Upper lobe of right lung (tissue), 1 donor: ENCODE measurements around the gene TTC8. TPM values are rescaled to one million over a fixed set of nuclear protein-coding genes. Genes with fewer than 3 reads are reported as not detected.

Experiments
- ATAC-seq: fragments of 200-7000 bp; cut with Tn5 transposase; one replicate; pipeline ENCODE4 v1.9.1; 2020; ENCODE audit warnings: mild to moderate bottlenecking, moderate library complexity
- DNase-seq: peaks from one replicate; pipeline ENCODE4 v3.0.0-alpha.2; 2020
- H3K27ac ChIP-seq: fragments of 200-600 bp; one replicate; pipeline ENCODE4 v1.8.0; 2022
- H3K27me3 ChIP-seq: fragments of 200-600 bp; one replicate; pipeline ENCODE4 v1.8.0; 2022; ENCODE audit warnings: mild to moderate bottlenecking
- H3K36me3 ChIP-seq: fragments of 200-600 bp; one replicate; pipeline ENCODE4 v1.8.0; 2022
- H3K4me1 ChIP-seq: fragments of 200-600 bp; one replicate; pipeline ENCODE4 v1.8.0; 2022
- H3K4me3 ChIP-seq: fragments of 200-600 bp; one replicate; pipeline ENCODE4 v1.8.0; 2022; ENCODE audit warnings: mild to moderate bottlenecking
- H3K9me3 ChIP-seq: fragments of 200-600 bp; one replicate; pipeline ENCODE4 v1.8.0; 2022
- intact Hi-C: fragments of 100-400 bp; cut with DNase I; formaldehyde crosslinking; loops from one replicate; pipeline ENCODE4 v1.11.0; 2022
- total RNA-seq: library from RNA; stranded (reverse); fragmentation: NEBNext Ultra II Directional; extraction: Animal tissue kit (Norgen Biotek cat#: 25700); gene quantifications from one replicate; pipeline ENCODE4 v1.2.1, GENCODE V29; 2021
- TF ChIP-seq, protein P1 (sequence below): fragments of 200-600 bp; IDR thresholded peaks from one replicate; pipeline ENCODE4 v1.8.0; 2022; ENCODE audit warnings: antibody characterized with exemption
- donor health status: DM: no; HTN: yes; CAD: no; lungs with severe emphysema.

Gene TTC8
- total RNA-seq, 1 donor from 2014 or later = 11.5 TPM

DNA sequence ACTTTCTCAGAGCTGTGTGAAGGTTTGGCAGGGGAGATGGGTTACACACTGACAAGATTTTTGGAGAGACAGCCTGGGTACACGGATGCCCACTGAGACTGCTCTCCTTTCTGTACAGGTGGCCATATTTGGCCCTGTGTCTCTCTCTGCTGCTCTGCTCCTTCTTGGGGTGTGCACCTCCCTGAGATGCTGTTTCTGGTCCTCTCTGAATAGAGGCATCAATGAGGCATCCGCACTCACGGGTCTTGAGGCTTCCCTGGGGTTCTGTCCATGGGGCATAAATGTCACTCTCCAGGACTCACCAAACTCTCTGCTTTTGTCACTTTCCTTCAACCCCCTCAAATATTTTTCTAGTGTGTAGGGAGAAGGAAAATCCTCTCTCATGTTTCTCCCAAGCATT lies 77.5 kb downstream of the TTC8 start:
- no peak for DNase-seq
- intact Hi-C loops = no loop called here
- peaks cover 5% of the 10 kb centered on the region for H3K27me3 ChIP-seq
- H3K27ac ChIP-seq = no peak overlapping the region
- ATAC-seq = no peak
- H3K4me3 ChIP-seq = no peak overlapping the region
- no peaks in the 10 kb centered on the region for H3K4me1 ChIP-seq
- no peaks in the 10 kb centered on the region for H3K9me3 ChIP-seq
- H3K36me3 ChIP-seq = no peaks in the 10 kb centered on the region
- TF ChIP-seq, protein P1, sequence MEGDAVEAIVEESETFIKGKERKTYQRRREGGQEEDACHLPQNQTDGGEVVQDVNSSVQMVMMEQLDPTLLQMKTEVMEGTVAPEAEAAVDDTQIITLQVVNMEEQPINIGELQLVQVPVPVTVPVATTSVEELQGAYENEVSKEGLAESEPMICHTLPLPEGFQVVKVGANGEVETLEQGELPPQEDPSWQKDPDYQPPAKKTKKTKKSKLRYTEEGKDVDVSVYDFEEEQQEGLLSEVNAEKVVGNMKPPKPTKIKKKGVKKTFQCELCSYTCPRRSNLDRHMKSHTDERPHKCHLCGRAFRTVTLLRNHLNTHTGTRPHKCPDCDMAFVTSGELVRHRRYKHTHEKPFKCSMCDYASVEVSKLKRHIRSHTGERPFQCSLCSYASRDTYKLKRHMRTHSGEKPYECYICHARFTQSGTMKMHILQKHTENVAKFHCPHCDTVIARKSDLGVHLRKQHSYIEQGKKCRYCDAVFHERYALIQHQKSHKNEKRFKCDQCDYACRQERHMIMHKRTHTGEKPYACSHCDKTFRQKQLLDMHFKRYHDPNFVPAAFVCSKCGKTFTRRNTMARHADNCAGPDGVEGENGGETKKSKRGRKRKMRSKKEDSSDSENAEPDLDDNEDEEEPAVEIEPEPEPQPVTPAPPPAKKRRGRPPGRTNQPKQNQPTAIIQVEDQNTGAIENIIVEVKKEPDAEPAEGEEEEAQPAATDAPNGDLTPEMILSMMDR = no peak

DNA sequence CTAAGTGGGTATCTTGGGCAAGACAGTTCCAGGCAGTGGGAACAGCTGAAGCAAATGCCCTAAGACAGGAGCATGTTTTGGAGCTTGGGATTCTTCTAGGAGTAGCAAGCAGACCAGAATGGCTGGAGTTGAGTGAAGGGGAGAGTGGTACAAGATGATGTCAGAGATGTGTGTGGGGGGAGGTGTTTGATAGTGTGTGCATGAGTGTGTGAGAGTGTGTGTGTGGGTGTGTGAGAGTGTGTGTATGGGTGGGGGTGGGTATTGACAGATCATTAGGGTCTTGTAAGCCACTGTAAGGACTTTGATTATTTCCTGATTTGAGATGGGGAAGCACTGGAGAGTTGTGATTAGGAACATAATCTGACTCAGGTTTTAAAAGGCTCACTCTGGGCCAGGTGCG lies 78.4 kb downstream of the TTC8 start:
- Histone ChIP-seq H3K27ac (no peak overlapping the region), H3K36me3 (no peaks in the 10 kb centered on the region), H3K4me3 (no peak overlapping the region), H3K27me3 (peaks cover 5% of the 10 kb centered on the region), H3K4me1 (no peaks in the 10 kb centered on the region), H3K9me3 (no peaks in the 10 kb centered on the region)
- TF ChIP-seq, protein P1 = no peak
- ATAC-seq (no peak), DNase-seq (no peak)
- intact Hi-C loops = no loop called here

DNA sequence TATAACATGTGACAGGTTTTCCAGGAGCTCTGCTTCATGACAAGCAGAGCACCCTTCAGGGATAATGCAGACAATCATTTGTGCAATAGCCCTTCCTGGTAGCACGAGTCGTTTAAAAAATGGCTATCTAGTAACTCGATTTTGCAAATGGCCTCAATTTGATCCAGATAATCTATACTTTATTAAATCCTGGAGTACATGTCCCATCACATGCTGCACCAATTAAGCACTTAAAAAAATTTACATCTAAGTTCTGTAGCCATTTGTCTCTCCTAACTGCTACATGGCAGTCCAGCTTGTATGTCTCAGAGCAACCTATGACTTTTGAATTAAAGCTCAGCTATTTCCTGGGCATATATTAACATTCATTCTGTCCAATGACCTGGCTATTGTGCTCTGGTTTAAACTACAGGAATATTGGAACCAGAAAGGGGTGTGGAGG lies 79.8 kb downstream of the TTC8 start:
- ATAC-seq (no peak), DNase-seq (no peak)
- no peak overlapping the region for H3K4me3 ChIP-seq
- H3K36me3 ChIP-seq = no peaks in the 10 kb centered on the region
- TF ChIP-seq, protein P1 = no peak
- H3K4me1 ChIP-seq = no peaks in the 10 kb centered on the region
- no peak overlapping the region for H3K27ac ChIP-seq
- intact Hi-C loops = no loop called here
- no peaks in the 10 kb centered on the region for H3K9me3 ChIP-seq
- peaks cover 5% of the 10 kb centered on the region for H3K27me3 ChIP-seq

DNA sequence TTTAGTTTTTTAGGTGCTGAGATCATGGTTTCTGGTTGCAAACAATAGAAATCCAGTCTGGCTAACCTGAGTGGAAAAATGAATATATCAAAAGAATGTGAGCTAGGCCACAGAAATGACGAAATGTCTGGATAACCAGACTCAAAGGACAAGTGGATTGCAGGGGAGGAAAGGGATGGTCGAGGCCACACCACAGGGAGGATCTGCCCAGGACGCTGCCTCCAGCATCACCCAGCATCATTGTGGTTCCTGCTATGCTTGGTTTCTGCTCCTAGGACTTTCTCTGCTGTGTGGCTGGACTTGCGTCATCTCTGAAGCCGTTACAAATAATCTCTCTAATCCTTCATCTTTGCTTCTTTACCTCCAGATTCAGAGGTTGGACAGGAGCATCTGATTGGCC lies 80.4 kb downstream of the TTC8 start:
- intact Hi-C loops = no loop called here
- Histone ChIP-seq H3K4me1 (no peaks in the 10 kb centered on the region), H3K27ac (no peak overlapping the region), H3K4me3 (no peak overlapping the region), H3K27me3 (peaks cover 5% of the 10 kb centered on the region), H3K9me3 (no peaks in the 10 kb centered on the region), H3K36me3 (no peaks in the 10 kb centered on the region)
- TF ChIP-seq, protein P1 = no peak
- DNase-seq (no peak), ATAC-seq (no peak)

DNA sequence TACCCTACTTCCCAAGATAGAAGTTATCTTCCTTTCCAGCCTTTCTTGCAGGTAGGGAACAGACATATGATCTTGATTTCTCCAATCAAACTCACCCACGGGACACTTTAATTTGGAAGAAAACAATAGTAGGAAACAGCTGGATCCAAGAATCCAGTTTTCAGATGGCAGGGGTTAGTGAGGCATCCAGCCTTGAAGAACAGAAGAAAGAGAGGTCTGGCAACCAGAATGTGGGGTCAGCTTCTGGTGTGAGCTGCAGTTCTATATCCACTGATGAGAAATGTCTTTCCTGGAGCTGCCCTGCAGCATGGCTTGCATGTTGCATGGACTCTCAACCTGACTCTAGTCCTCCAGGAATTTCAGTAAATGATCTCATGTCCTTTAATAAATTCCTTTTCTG lies 83.8 kb downstream of the TTC8 start:
- no peak overlapping the region for H3K4me3 ChIP-seq
- intact Hi-C loops = no loop called here
- H3K4me1 ChIP-seq = no peaks in the 10 kb centered on the region
- H3K9me3 ChIP-seq = no peaks in the 10 kb centered on the region
- H3K27ac ChIP-seq = no peak overlapping the region
- H3K27me3 ChIP-seq = no peaks in the 10 kb centered on the region
- no peaks in the 10 kb centered on the region for H3K36me3 ChIP-seq
- ATAC-seq = no peak
- DNase-seq = no peak
- TF ChIP-seq, protein P1 = no peak

DNA sequence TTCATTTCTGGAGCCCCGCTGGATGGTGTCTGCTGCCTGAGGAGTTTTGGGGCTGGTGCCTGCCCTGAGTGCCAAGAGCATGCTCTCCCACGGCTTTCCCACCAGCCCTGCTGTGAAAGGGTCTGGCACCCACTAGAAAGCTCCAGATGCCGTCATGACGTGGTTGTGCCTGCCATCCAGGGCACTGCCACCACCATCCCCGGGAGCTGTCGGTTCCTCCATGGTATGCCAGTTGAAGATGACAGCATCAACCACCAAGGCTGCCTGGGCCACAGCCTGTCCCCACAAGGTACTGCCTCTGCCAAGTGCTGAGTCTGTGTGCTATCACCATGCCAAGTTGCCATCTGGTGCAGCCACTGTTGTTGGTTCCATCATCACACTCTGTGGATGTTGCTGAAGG lies 85.9 kb downstream of the TTC8 start:
- no peaks in the 10 kb centered on the region for H3K9me3 ChIP-seq
- H3K4me1 ChIP-seq = no peaks in the 10 kb centered on the region
- H3K27me3 ChIP-seq = no peaks in the 10 kb centered on the region
- no peak overlapping the region for H3K4me3 ChIP-seq
- no peaks in the 10 kb centered on the region for H3K36me3 ChIP-seq
- no peak overlapping the region for H3K27ac ChIP-seq
- intact Hi-C loops = no loop called here
- ATAC-seq = no peak
- DNase-seq = no peak
- TF ChIP-seq, protein P1 = no peak
